NCI-H2081 treated with DMSO at 0.1 percent for 48 hours (cell line): Measurements from ENCODE around the gene WDR36.

Experiments used
- DNase-seq: peaks from one replicate; lab custom pipeline; 2025; lab: John Stamatoyannopoulos, UW

The WDR36 gene

DNA sequence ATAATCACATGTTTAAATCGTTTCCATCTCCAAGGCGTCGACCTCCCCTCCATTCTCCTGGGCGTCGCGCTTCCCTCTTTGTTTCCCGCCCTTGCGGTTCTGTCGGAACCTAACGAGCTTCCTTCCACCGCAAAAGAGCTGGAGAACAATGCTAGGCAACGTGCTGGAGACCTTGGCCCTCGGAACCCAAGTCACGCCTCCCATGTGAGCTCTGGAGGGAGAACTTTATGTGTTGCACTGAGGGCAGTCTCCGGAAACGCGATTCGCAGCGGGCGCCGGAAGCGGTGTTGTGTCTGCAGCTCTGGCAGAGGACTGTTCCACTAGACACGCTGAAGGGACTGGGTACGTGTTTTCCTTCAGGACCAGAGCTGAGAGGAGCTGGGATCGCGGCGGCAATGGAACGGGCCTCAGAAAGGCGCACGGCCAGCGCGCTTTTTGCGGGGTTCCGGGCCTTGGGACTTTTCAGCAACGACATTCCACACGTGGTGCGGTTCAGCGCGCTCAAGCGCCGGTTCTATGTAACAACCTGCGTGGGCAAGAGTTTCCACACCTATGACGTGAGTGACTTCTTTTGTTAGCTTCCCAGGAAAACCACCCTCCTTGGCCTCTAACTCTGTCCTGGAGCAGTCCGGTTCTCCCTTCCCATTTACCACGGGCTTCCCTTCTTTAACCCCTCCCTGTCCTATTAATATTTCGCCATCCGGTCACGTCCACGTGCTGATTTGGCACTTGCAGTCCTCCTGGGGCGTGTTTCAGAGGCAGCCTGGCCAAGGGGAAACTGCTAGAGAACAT lies at the start of gene WDR36:
WDR36 (plus strand) TSS at position 287 of the 792 bp plus-strand sequence; CDS start at position 396, 109 bp downstream.
- peak; percentile 55 for DNase-seq

DNA sequence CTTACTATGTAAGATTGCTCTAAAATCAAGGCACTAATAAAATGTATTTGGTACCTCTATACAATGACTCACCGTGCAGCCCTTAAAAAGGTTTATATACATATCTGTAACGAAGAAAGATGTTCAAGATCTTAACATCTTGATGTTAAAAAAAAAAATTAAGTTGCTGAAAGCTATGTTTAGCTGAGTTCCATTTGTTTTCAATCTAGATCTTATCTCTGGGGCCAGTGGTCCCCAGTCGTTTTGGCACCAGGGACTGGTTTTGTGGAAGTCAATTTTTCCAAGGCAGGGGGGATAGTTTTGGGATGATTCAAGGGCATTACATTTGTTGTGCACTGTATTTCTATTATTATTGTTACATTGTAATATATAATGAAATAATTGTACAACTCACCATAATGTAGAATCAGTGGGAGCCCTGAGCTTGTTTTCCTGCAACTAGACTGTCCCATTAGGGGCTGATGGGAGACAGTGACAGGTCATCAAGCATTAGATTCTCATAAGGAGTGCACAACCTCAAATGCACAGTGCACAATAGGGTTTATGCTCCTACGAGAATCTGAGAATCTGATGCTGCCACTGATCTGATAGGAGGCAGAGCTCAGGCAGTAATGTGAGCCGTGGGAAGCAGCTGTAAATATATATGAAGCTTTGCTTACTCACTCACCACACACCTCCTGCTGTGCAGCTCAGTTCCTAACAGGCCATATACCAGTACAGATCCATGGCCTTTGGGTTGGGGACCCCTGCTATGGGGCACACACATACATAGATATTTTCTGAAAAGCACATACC lies 48.2 kb upstream of the WDR36 start:
- no peak for DNase-seq

DNA sequence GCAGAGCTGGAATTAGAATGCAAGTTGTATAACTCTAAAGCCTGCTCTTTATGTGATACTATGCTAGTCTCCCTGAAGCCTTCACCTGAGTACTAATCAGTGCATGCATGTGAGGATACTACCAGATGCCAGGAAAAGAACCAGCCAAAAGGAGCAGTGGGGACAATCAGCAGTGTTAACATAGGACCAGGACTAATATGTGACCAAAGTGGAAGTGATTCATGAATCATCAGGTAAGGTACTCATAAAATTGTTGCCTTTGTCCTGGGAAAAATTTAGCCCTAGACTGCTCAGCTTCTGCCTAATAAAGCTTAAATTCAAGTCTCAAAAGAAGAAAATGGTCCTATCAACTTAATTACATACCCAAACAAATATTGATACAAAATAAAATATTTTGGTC lies 34.1 kb upstream of the WDR36 start:
- DNase-seq = no peak

DNA sequence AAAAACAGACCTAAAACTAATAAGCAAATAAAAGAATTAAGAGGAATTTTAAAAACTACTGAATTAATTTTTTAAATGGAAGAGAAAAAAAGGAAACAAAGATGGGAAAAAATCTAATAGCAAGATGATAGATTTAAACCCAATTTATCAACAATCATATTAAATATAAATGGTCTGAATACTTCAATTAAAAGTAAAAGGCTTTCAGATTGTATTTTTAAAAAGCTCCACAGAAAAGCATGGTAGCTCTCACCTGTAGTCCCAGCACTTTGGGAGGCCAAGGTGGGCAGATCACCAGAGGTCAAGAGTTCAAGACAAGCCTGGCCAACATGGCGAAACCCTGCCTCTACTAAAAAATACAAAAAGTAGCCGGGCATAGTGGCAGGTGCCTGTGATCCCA lies 32.0 kb upstream of the WDR36 start:
- DNase-seq = no peak

DNA sequence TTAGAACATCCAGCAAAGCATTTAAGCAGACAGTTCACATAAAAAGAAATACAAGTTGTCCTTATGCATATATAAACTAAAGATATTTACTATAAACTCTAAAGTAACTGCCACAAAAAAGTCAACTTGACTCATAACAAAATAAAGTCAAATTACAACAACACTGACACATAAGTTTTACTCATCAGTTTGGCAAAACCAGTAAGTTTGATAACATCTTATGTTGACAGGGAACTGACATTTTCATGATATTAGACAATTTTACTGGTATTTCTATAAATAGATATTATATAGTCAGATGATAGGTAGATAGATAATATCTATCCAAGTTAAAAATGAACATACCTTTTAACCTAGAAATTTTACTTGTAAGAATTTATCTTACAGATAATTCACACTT lies 30.5 kb upstream of the WDR36 start:
- no peak for DNase-seq

DNA sequence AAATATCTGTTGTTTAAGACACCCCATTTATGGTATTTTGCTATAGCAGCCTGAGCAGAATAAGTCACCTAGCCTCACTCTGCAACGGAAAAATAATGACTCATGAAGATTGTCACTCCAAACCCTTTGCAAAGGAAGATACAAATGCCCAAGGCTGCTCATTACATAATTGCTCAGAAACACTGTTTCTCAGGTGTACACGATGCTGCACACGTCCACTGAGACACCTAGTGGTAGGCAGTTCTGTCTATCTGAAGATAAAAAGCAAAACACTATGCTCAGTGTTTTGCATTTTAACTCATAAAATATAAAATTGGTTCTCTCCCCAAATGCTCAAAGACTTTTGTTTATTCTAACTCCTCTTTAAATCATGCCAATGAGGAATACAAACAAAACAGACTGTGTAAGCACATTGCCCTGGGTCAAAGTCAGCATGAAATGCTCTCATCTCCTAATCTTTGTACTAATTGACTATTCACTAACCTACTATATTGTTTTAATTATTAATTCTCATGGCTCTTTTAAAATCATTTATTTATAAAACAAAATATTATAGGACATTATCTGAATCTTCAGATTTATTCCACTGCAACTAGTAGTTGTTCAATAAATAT lies 28.3 kb upstream of the WDR36 start:
- no peak for DNase-seq

DNA sequence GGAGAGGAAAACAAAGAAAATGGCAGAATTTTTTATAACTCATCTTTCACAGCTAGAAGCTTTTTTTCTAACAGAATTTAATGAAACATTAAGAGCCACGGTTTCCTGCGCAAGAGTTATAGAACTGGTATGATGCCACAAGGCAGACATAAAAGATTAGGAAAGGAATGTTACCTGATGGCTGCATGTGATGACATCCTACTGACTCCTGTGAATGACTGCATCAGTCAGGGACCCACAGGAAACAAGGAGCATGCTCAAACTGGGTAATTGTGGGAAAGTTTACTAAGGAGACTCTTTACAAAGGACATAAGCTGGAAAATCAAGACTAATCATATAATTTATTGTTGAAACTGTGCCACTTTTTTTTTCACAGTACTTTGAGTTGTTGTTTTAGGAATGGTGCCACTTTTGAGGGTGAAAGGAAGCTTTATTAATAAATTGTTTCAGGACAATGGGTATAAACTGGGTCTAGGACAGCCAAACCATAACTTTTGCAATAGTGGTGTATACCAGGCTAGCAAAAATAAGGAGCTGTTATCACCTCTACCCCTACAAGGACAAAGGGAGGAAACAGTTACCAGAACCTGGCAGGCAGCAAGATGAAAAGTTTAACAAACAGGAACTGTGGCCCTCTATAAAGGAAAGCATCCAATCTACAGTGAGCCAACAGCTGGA lies 25.7 kb upstream of the WDR36 start:
- no peak for DNase-seq

DNA sequence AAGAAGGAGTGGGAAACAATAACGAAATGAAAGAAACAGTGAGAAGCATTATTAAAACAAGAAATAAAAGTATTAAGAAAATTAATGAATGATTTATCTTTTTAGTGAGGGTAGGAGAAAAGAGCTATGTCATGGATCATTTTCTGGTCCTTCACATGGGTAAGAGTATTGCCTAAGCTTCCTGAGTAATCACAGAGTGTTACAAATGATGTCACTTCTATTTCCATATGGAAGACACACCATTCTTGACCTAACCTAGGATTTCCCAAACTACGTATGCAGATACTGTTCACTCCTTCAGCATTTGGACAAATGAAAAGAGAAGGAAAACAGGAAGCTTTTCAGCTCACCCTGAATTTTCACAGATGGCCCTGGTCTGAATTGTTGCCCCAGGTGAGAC lies 23.9 kb upstream of the WDR36 start:
- DNase-seq = no peak

DNA sequence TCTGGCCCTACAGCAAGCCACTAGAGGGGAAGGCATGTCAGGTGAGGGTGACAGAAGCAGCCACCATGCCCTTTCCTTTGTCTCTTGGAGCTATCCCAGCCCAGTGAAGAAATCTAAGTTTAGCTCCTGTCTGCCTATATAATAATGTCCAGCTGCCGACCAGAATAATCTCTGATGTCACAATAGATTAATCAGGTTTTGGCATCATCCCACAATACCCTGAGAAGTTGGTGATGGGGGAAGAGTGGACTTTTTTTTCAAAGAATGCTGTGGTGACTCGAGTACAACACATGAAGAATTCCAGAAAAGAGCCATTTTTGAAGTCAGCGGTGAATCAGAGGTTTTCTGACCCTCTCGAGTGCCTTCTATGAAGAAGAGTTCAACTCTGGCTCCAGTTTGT lies 22.3 kb upstream of the WDR36 start:
- no peak for DNase-seq

DNA sequence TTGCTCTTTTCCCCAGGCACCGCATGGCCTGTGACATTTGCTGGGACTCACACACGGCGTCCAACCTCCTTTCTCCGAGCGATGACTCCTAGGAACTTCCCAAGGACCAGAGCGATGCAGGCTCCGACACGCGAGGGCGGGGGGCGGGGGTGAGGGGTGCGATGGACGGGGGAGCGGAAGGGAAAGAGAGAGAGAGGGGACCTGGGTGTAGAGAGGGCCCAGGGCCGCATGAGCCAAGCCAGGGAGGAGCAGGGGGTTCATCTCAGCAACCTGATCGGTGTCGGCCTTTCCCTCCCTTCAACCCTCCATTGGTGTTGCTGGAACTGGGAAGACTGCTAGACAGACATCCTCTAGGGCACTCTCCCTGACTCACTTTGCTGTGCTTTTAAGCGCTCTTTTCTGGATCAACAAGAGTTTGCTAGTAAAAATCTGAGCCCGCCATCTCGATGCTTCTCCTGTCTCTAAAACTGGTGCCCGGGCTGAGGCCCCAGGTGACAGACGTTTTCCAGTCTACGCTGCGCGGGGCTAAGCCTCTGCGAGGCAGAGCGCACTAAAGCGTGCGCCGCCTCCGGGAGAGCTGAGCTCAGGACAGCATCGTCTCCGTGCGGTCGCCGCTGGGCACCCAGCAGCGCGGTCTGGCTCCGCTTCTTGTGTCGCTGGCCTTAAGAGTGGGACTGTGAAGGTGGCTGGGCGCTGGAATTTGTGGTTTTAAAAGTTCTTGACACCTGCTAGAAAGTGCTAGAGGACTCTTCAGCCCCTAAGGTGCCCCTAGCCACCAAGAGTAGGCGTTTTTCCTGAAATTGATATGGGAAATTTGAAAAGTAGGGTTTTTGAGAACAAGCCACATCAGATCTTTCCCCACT lies 21.6 kb upstream of the WDR36 start:
- DNase-seq = no peak

DNA sequence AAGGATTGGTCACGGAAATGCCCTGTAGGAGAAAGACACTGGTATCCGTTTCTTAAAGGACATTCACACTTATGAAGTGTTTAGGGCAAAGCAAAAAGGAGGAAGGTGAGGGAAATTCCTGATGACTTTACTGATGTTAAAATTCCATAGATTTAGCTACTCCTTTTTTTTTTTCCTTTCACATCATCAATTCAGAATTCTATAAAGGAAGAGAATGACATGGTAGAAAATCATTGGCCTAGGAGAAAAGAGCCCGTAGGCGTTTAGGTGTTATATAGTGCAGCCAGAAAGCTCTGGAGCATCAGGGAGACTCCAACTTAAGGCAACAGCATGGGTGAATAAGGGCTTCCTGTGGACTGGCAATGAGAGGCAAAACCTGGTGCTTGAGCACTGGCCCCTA lies 20.7 kb upstream of the WDR36 start, which contains the start of gene TSLP:
TSLP (plus strand) TSS at position 301 of the 400 bp plus-strand sequence. CDS start 178 bp downstream, outside the sequence.
- DNase-seq = no peak

DNA sequence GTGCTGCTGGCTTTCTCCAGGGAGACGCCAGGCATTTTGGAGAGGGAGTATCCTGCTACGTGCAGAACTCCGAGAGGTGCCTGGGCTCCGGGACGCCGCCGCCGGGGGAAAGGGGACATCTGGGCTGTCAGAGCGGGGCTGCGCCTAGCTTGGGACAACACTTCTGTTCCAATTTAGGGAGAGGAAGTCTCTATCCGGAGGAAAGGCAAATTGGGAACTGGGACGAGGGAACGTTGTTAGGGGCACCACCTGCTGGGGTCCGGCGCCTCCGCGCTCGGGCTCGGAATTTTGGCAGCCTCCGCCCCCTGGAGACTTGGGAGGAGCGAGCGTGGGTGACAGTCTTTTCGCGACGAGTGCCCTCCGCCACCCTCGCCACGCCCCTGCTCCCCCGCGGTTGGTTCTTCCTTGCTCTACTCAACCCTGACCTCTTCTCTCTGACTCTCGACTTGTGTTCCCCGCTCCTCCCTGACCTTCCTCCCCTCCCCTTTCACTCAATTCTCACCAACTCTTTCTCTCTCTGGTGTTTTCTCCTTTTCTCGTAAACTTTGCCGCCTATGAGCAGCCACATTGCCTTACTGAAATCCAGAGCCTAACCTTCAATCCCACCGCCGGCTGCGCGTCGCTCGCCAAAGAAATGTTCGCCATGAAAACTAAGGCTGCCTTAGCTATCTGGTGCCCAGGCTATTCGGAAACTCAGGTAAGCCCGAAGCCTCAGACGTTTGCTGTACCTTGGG lies 19.0 kb upstream of the WDR36 start:
- DNase-seq = no peak

DNA sequence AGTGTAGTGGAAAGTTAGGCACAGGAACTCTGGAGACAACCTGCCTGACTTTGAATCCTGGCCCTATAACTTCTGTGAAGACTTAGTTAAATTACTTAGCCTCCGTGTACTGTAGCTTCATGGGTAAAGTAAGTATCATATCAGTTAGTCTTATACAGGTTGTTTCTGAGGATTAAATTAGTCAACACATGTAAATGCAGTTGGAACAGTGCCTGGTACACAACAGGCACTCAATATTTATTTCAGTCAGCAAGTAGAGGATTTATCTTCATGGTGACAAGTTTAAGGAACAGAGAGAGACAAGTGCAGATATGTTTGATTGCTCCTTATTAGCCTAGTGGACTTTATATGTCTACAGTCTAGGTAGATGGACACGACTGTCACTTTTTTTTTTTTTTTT lies 17.9 kb upstream of the WDR36 start:
- no peak for DNase-seq

DNA sequence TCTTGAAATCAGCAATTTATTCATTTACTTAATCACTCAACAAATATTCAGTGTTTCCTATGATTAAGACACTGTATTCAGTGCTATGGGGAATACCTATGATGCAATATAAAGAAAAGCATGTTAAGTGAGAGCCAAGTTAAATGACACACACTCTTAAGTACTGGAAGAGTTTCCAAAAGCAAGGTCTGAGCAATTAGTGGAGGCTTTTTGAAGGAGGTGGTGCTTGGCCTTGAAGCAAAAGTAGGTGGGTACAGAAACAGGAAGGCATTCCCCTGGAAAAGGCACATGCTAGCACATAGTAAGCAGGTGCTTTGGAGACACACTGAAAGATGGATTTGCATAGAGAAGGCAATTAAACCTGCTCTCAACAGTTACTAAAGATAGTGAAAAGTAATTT lies 16.6 kb upstream of the WDR36 start:
- no peak for DNase-seq

DNA sequence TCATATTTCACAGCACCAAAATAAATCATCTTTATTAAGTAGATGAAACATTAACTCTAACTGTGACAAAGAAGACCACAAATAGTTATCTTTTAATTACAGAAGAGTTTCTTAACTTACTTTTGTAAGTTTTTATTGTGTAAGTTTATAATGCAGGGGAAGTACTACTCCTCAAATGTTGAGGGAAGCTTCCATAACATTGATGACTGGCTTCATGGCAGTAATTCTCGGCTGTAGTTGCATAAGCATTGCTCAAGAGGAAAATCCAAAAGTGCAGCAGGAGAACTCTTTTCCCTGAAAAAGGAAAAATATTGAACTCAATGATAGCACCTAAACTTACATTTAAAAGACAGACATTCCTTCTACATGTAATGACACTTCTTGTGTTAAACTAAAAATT lies 16.1 kb upstream of the WDR36 start:
- DNase-seq = no peak

DNA sequence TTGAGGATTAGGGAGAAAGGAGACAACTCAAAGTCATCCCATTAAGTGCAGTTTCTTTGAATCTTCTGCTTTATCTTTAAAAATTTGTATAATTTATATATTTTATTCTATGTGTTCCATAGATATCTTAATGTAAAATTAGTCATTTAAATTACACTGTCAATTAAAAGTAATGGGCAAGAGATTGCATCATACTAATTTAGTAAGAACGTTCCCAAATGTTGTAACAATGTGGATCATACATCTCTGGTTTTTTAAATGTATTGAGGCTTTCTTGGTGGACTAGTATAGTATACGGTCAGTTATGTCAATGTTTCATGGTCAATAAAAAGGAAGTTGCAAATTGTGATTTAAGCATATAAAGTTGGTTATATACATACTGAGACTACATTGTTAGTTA lies 14.5 kb upstream of the WDR36 start:
- no peak for DNase-seq

DNA sequence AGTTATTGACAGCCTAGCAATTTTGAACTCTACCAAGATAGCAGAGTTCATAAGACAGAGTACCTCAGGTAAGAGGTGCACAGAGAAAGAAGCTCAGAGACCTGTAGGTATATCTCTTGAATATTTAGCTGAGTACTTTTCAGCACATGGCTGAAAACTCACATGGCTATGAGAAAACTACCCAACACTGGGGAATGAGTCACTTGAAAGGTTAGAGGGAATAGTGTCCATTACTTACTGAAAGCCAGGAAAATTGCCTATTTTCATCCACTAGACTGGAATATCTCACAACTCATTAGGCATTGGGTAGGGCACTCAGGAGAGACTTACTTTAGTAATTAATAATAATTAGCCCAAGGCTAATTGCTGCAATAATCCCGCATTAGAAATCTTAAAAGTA lies 12.3 kb upstream of the WDR36 start:
- DNase-seq = no peak

DNA sequence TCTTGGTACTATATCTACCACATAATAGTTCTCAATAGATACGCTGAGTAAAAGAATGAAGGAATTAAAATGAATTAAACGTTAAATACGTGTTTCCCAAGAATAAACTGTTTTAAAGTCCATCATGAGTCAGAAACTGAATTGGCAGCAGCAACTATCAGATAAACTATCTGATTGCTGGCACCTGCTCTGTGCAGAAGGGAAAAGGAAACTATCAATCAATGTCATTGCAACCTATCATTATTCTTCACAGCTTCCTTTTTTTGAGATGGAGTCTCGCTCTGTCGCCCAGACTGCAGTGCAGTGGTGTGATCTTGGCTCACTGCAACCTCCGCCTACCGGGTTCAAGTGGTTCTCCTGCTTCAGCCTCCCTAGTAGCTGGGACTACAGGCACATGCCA lies 8.8 kb upstream of the WDR36 start:
- DNase-seq = peak; percentile 34

DNA sequence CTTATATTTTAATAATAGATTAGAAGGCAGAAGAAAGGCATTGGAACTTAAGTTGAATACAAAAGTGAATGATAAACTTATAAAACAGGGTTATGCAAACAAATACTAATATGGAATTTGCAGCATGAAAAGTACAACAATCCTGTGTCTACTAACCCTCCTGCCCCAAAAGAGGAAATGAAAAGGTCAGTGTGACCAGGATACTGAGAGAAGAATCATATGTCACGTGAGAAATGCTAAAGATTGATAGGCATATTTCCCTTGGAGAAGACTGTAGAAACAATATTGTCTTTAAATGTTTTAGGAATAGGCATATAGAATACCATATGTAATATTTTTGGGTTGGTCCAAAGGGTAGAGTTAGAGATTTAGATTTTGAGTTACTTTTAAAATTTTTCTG lies 3.8 kb downstream of the WDR36 start:
- DNase-seq = no peak

DNA sequence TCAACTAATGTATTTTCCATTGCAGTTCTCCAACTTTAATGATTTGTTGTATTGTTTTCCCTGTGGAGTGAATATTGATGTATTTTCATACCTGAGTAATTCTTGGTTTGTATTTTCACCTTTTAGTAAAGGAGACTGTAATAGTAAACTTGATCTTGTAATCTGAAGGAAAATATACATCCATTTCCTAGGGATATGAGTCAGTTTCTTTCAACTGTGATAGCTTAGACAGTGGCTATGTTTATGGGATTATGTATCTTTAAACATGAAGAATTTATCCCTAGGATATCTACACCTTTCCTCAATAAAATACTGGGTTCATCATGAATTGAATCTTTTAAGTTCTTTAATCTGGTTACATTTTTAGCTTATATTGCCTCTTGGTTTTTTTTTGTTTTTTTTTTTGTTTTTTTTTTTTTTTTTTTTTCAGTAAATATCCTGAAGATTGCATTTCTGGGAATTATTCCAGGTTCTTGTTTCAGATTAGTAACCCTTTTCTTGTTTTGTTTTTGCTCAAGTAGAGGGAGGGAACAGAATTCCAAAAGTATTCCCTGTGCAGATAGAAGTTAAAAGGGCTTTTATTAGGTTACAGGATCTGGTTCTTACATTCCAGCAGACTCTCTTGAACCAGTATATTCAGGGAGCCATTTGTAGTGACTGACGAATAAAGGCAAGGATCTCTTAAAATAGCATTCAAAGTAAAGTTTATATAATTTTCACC lies 7.1 kb downstream of the WDR36 start:
- DNase-seq = no peak
